Uterus (tissue), 4 donors: ENCODE results near the gene ANKLE2. TPM values are rescaled to one million over a fixed set of nuclear protein-coding genes. Genes with fewer than 3 reads are reported as not detected.

Experiments used
- DNase-seq, 2 donors: peaks; one replicate each; pipeline ENCODE4 v3.0.0-alpha.2; 2019 to 2020
- H3K27ac ChIP-seq, 2 donors: fragments of 200-600 bp; sonication (generic); 1 replicate in 1 of 2; 2 replicates in 1 of 2; pipeline ENCODE4 v1.5.1; 2016 to 2018
- H3K27me3 ChIP-seq, 2 donors: fragments of 200-600 bp; sonication (generic); one replicate each; pipeline ENCODE4 v1.5.1; 2018 to 2019; ENCODE audit warnings: control low read depth in 1 of 2
- H3K36me3 ChIP-seq, 2 donors: fragments of 200-600 bp; sonication (generic); one replicate each; pipeline ENCODE4 v1.5.1; 2019; ENCODE audit warnings: control low read depth in 1 of 2
- H3K4me1 ChIP-seq, 2 donors: fragments of 200-600 bp; sonication (generic); one replicate each; pipeline ENCODE4 v1.5.1; 2018 to 2019; ENCODE audit warnings: control low read depth in 1 of 2
- H3K4me3 ChIP-seq, 2 donors: fragments of 200-600 bp; sonication (generic); 1 replicate in 1 of 2; 2 replicates in 1 of 2; pipeline ENCODE4 v1.5.1; 2018 to 2019; ENCODE audit warnings: mild to moderate bottlenecking in 1 of 2
- H3K9me3 ChIP-seq, 2 donors: fragments of 200-600 bp; sonication (generic); one replicate each; pipeline ENCODE4 v1.5.1; 2019; ENCODE audit warnings: control low read depth in 1 of 2
- POLR2A ChIP-seq, 2 donors: fragments of 450-650 bp; IDR thresholded peaks; one replicate each; pipeline ENCODE4 v1.6.1; 2016; ENCODE audit warnings: antibody characterized with exemption in 2 of 2, mild to moderate bottlenecking in 1 of 2, moderate library complexity in 1 of 2
- intact Hi-C: fragments of 100-400 bp; cut with DNase I; formaldehyde crosslinking; loops from one replicate; pipeline ENCODE4 v1.15.1; 2023; ENCODE audit warnings: low total_unique reads
- total RNA-seq, 4 donors: library from RNA; depleted of rRNA in 3 of 4; stranded (reverse); fragments of >200 nt in 3 of 4; gene quantifications; one replicate each; pipeline versions ENCODE4 v1.1.0 to v1.2.4, GENCODE V29; 2014 to 2023
- TF ChIP-seq, protein P1 (sequence below), 4 experiments: fragments of 200-600 bp in 2 of 4; fragments of 450-650 bp in 2 of 4; sonication (generic) in 2 of 4; IDR thresholded peaks; one replicate each; pipeline ENCODE4 v1.5.1; 2016 to 2019; ENCODE audit warnings: antibody characterized with exemption in 4 of 4, mild to moderate bottlenecking in 2 of 4, moderate library complexity in 1 of 4
- donor health status: DM: yes; HTN: yes; CAD: no.

The ANKLE2 gene
- total RNA-seq, 4 donors from 2014 or later = 21.2 to 87.4 (median 69.6) TPM

DNA sequence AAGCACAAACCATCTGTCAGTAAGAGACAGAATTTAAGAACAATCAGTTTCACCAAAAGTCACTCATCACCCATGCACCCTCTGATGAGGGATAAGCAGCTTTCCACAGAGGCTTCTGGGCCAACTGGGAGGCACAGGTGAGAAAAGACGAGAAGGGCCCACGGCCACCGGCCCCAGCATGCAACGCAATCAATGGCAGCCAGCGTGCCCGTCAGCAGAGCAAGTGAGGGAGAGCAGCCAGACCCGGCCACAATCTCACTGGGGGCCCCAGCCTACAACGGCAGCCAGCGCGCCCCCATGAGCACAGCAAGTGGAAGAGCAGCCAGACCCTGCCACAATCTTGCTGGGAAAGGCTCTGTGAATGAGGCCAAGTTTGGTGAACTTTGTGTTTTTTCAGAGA, 13.3 kb downstream of the ANKLE2 start:
- Histone ChIP-seq H3K4me1 (no peaks in the 10 kb centered on the region), H3K27me3 (no peaks in the 10 kb centered on the region), H3K9me3 (no peaks in the 10 kb centered on the region), H3K36me3 (no peaks in the 10 kb centered on the region), H3K4me3 (no peak overlapping the region), H3K27ac (no peak overlapping the region)
- intact Hi-C loops = no loop called here
- TF ChIP-seq POLR2A (IDR thresholded peaks at IDR 0.05) = no peak
- TF ChIP-seq, protein P1, sequence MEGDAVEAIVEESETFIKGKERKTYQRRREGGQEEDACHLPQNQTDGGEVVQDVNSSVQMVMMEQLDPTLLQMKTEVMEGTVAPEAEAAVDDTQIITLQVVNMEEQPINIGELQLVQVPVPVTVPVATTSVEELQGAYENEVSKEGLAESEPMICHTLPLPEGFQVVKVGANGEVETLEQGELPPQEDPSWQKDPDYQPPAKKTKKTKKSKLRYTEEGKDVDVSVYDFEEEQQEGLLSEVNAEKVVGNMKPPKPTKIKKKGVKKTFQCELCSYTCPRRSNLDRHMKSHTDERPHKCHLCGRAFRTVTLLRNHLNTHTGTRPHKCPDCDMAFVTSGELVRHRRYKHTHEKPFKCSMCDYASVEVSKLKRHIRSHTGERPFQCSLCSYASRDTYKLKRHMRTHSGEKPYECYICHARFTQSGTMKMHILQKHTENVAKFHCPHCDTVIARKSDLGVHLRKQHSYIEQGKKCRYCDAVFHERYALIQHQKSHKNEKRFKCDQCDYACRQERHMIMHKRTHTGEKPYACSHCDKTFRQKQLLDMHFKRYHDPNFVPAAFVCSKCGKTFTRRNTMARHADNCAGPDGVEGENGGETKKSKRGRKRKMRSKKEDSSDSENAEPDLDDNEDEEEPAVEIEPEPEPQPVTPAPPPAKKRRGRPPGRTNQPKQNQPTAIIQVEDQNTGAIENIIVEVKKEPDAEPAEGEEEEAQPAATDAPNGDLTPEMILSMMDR (IDR thresholded peaks at IDR 0.05) = no peak
- DNase-seq = no peak

DNA sequence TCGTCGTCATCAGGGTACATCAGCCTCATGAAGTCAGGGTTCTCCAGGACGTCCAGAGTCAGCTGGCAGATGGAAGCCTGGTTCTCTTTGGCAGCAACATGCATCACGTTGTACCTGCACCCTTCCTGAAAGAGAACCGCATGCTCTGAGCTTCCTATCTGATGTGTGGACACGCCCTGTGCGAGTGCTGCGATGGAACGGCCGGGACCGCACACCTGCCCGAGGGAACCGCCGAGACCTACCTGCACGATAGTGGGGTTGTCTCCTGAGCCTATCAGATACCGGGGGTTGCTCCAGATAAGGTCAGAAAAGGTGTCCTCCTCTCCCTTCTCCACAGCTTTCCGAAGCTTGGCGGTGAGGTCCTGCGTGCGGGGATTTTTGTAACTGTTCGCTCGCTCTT, 13.7 kb downstream of the ANKLE2 start:
- no peak for TF ChIP-seq POLR2A (IDR thresholded peaks at IDR 0.05)
- TF ChIP-seq, protein P1 (IDR thresholded peaks at IDR 0.05) = no peak
- intact Hi-C loops = no loop called here
- no peak for DNase-seq
- no peaks in the 10 kb centered on the region for H3K36me3 ChIP-seq
- H3K4me1 ChIP-seq = no peaks in the 10 kb centered on the region
- H3K9me3 ChIP-seq = no peaks in the 10 kb centered on the region
- no peak overlapping the region for H3K27ac ChIP-seq
- H3K27me3 ChIP-seq = no peaks in the 10 kb centered on the region
- no peak overlapping the region for H3K4me3 ChIP-seq

DNA sequence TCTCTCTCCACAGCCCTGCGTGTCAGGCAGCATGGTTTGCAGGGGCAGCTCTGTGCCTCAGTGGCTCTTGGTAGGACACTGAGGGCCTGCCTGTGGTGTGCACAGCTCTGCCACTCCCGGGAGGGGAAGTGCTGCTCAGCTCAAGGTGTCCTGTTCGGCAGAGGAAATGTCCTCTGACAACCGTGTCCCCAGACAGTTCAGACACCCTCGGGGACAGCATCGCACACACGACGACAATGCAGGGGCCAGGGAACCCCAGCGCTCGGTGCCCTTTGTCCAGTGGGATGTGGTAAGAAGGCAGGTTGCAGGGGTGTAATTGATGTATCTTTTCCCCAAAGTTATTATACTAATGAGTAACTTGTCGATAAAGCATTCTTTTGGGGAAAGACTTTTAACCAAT, 14.2 kb downstream of the ANKLE2 start:
- no peaks in the 10 kb centered on the region for H3K36me3 ChIP-seq
- no peak overlapping the region for H3K27ac ChIP-seq
- TF ChIP-seq, protein P1 (IDR thresholded peaks at IDR 0.05) = no peak
- TF ChIP-seq POLR2A (IDR thresholded peaks at IDR 0.05) = no peak
- H3K4me1 ChIP-seq = no peaks in the 10 kb centered on the region
- no peaks in the 10 kb centered on the region for H3K27me3 ChIP-seq
- H3K9me3 ChIP-seq = no peaks in the 10 kb centered on the region
- intact Hi-C loops = no loop called here
- DNase-seq = no peak
- no peak overlapping the region for H3K4me3 ChIP-seq

DNA sequence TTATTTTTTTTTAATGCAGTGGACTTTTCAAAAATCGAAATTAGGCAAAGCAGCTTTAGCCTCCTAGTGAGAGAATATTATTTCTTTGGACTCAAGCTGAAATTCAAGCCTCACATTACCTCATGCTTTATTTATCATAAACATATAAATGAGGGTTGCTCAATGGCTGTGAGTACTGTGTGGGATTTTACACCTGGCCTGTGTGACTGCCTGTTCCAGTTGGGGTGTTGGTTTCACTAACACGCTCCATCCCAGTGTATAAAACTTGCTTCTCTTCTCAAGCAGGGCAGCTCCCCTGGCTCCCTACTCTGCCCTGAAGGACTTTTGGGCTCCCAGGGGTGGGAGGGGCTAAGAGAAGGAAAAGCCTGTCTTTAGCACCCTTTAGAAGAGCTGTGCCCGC, 15.0 kb downstream of the ANKLE2 start:
- Histone ChIP-seq H3K27ac (no peak overlapping the region), H3K36me3 (no peaks in the 10 kb centered on the region), H3K9me3 (no peaks in the 10 kb centered on the region), H3K27me3 (no peaks in the 10 kb centered on the region), H3K4me1 (no peaks in the 10 kb centered on the region), H3K4me3 (no peak overlapping the region)
- TF ChIP-seq POLR2A (IDR thresholded peaks at IDR 0.05) = no peak
- TF ChIP-seq, protein P1 (IDR thresholded peaks at IDR 0.05) = no peak
- intact Hi-C loops = no loop called here
- DNase-seq = no peak

GRCh38 chr12:132743831-132744230, 17.8 kb downstream of the ANKLE2 start:
- Histone ChIP-seq H3K36me3 (no peaks in the 10 kb centered on the region), H3K4me3 (no peak overlapping the region), H3K27me3 (no peaks in the 10 kb centered on the region), H3K4me1 (no peaks in the 10 kb centered on the region), H3K27ac (no peak overlapping the region), H3K9me3 (no peaks in the 10 kb centered on the region)
- TF ChIP-seq POLR2A (IDR thresholded peaks at IDR 0.05) = no peak
- TF ChIP-seq, protein P1 (IDR thresholded peaks at IDR 0.05) = no peak
- intact Hi-C loops = no loop called here
- DNase-seq = no peak
